ENCODE data around the gene SORD.
"Not testable (repeated sequence)": the region's sequence is repeated elsewhere in the genome, so short reads cannot be mapped to it uniquely, and the experiment has no call there.

Gene SORD

DNA sequence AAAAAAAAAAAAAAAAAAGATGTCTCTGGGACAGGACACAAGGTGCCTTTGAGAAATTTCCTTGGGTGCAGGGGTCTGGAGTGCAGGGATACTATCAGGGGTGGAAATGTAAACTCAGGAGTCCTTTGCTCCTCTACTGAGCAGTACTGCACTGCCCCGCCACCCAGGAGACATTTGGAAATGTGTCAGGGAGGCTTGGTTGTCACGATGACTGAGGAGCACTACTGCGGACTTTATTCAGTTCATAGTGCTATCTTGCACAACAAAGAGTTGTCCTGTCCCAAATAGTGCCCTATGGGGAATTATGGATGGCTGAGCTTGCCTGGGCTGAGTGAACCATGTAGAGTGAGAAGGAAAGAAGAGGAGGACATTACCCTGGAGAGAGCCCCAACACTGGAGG lies 2.6 kb downstream of the SORD start:
- not testable (repeated sequence) for DNase-seq

DNA sequence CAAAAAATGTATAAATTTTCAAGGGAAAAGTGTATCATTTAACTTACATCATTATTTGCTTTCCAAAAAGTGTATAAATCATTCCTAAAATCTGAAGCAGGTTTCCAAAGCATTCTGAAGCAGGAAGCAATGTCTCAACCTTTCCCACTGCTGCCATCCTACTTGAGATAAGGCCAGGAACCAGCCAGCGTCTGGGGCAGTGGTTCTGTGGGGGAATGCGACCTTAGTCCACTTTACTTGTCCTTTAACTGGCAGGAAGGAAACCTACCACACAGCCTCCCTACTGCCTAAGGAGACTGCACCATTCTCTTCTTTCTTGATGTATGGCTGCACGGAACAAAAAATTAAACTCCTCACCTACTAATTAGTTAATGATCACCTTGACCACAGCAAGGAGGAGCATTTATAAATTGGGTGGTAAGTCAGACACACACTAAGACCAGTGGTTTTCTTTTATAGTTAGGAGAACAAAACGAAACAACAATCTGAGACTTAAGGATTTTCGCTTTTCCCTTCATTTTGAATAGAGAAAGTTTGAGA lies 3.7 kb downstream of the SORD start:
- DNase-seq, result no peak

DNA sequence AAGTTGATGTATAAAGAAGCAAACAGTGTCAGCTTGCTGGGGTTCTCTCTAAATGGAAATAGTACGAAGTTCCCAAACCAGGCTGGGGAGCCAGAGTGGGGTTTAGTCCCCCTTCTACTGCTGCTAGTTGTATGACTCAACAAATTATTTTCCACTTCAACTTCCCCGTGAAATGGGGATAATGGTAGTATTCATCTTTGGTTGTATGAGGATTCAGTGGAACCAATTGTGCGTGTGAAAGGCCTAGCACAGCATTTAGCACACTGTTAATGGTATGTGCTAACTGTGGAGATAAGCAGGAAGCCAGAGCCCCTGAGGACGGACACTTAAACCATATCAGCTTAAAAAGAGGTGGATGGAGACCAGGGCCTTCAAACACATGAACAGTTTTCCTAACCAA lies 4.2 kb downstream of the SORD start:
- DNase-seq, result no peak

GRCh38 chr15:45030743-45031142 lies 7.7 kb downstream of the SORD start:
- DNase-seq, result no peak

- not testable (repeated sequence) for DNase-seq
Measured at GRCh38 chr15:45031522-45032028, 8.6 kb downstream of the SORD start.

DNA sequence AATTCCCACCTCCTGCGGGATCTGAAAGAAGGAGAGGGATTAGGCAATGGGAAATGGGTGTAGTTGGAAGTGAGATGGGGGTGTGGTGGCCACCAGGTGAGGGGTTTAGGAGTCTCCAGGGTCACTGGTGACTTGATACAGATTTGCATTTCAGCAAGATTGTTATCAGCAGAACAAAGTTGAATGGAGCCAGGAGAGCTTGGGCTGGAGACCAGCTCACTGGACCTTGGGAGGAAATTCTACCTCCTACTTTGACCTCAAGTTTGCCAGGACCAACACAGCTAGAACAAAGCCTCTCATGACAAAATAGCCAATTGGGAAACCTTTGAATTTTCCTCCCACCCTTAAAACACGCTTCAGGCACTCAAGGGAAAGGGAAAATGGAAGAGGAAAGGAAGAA lies 9.5 kb downstream of the SORD start:
- not testable (repeated sequence) for DNase-seq

DNA sequence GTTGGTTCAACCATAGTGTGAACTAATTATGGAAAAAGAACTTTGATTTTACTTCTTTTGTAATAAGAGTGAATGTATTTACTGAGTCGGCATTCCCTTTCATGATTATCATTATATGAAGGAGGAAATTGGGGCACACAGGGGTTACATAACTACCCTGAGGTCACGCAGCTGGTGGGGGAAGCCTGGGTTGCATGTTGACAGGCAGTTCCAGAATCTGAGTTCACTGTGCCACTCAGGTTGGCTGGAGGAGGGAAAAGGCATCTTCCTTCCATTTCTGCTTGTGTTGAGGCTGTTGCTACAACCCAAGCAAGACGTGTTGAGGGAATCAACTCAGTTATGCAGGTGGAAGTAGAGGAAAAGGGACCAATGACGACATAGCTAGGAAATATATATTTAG lies 11.1 kb downstream of the SORD start:
- DNase-seq, result not testable (repeated sequence)

GRCh38 chr15:45034600-45035375 lies 11.8 kb downstream of the SORD start:
- DNase-seq, result not testable (repeated sequence)

GRCh38 chr15:45036812-45037781 lies 14.1 kb downstream of the SORD start:
- peak; percentile 70 for DNase-seq

DNA sequence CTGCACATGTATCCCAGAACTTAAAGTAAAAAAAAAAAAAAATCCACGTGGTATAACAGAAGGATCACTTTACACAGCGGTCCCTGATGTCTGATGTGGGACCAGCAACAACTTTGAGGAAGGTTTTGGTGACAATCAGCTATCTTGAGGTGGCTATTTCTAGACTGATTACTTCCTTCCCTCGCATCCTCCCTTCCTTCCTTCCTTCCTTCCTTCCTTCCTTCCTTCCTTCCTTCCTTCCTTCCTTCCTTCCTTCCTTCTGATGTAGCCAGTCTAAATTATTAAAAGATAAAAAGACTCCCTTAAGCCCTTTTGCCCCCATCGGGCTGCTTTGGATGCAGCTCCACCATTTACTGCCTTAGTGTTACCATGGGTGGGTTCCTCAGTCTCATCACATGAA lies 14.9 kb downstream of the SORD start:
- DNase-seq, result no peak

GRCh38 chr15:45040396-45040795 lies 17.4 kb downstream of the SORD start:
- DNase-seq, result not testable (repeated sequence)

DNA sequence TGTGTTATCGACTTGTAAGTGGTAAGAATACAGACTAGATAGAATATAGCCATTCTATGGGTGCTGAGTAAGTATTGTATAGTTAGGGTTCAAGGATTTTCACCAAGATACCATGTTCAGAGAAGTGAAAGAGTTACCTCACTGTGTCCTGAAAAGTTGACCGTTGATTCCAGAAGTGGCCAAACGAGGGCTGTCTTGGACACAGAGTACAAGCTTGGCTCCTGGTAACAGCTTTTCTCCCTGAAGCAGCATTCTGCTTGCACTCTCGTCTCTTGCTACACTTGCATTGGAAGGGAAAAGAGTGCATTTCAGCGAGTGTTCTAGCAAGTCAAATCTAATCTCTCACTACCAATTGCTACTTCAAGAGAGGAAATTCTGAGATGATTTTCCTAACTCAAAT lies 18.5 kb downstream of the SORD start:
- not testable (repeated sequence) for DNase-seq

DNA sequence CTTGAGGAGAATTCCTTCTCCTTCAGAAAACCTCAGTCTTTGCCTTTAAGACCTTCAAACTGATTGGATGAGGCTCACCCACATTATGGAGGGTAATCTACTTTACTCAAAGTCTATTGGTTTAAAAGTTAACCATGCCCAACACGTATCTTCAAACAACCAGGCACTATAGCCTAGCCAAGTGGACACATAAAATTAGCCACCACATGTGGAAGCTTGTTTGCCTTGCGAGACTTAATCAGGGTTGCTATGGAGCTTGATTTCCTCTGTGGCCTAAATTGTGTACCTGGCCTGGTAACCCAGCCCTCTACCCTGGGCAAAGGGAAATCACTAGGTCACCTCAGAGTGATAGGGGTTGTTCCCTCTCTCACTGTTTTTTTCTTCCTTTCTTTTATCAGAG lies 19.9 kb downstream of the SORD start:
- DNase-seq, result not testable (repeated sequence)

GRCh38 chr15:45044270-45044669 lies 21.3 kb downstream of the SORD start:
- DNase-seq, result not testable (repeated sequence)

GRCh38 chr15:45048449-45048793 lies 25.4 kb downstream of the SORD start:
- not testable (repeated sequence) for DNase-seq

DNA sequence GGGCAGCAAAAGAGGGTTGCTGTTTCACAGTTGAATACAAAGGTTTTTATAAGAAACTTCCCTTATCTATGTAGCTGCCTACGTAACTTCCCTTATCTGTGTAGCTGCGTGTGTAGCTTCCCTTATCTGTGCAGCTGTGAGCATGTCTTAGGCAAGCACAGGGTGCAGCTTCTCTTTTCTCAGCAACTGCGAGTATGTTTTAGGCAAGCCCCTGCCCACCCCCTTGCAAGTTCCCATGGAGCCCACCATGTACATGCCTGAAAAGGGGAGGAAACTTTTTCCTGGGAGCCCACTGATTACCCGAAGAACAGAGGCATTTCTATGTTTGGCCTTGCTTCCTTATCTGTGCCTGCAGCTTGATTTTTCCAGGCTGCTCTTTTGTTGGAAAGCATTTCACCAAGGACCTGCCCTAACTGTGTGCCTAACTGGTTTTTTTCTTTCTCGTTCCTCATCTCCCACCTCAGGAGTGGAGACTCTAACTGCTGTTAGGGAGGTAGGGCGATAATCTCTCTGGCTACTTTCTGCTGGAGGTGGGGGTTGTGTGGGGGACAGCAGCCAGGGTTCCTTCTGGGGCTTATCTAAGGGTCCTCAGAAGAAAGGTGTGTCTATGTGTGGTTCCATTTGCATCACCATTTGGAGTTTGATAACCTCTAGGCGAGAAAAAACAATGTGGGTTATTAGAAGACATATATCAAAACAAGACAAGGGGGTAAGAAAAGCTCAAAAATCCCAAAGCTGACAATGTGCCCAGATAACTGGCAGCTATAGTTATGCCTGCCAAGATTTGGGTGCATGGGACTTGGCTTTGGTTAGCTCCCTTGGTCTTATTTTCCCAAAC lies 26.0 kb downstream of the SORD start:
- no peak for DNase-seq

GRCh38 chr15:45050587-45050986 lies 27.6 kb downstream of the SORD start:
- DNase-seq, result no peak

DNA sequence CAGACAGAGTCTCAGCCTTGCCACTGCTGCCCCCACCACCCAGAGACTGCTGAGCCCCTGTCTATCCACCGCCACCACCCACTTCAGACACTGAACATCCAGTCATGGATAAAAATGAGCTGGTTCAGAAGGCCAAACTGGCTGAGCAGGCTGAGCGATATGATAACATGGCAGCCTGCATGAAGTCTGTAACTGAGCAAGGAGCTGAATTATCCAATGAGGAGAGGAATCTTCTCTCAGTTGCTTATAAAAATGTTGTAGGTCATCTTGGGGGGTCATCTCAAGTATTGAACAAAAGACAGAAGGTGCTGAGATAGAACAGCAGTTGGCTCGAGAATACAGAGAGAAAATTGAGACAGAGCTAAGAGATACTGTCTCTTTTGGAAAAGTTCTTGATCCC lies 29.7 kb downstream of the SORD start:
- DNase-seq, result not testable (repeated sequence)

- DNase-seq, result not testable (repeated sequence)
Measured at GRCh38 chr15:45058690-45059675, 36.0 kb downstream of the SORD start.

DNA sequence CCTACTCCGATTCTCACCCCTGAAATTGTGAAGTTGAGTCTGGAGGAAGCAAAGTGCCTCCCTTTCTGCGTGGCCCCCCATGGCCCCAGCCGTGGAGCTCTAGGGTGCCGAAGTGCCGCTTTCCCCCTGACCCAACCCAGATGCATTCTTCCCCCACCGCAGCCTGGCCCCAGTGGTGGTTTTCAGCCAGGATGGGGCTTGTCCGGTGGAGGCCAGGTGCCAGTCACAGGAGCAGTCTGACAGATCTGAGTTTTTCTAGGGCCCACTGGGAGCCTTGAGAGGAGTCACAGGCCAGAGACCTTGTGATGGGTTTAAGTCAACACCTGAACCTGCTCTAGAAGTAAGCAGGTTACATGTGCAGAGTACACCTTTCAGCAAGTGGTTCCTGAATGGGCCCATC lies 39.3 kb downstream of the SORD start:
- DNase-seq, result not testable (repeated sequence)

DNA sequence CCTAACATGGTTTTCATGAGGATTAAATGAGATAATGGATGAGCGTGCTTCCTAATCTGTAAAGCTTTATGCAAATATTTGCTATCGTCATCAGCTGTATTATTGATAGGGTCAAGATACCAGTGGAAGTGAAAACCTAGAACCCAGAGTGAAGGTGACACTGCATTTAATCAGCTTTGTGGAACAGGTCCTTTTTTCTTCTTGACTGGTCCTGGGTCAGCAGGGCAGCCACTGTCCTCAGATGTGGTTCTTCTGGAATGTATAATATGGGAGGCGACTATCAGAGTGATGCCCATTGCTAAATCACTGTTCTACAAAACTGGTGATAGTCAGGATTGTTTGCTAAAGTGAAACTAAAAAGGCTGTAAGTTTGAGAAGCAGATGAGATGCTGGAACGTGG lies 41.4 kb downstream of the SORD start:
- DNase-seq, result no peak

All from right hindlimb (tissue), 1 donor.